ENCODE results near the gene GNPDA2.

GNPDA2 gene

DNA sequence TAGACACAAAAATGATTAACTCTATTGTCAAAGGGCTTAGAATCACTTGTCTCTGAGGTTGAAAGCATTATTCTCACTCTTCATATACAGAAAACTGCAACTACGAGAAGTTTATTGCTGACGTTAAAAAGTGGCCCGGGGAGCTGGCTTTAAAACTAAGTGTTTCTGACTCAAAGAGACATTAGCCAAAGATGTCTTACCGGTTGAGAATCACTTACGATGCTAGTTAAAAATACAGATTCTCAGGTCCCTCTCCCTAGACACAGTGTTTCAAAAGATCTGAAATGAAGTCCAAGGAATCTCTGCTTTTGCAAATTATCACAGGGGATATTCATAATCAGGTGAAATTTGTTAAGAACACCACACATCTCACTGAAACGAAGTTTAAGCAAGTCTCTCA is 1.2 kb downstream of the GNPDA2 start:
- Mint-ChIP-seq H3K27ac (peak overlapping the region; percentile 81), H3K9me3 (no peaks in the 10 kb centered on the region), H3K4me1 (peaks cover 31% of the 10 kb centered on the region), H3K4me3 (peak overlapping the region; percentile 78), H3K36me3 (peaks cover 8% of the 10 kb centered on the region), H3K27me3 (peaks cover 3% of the 10 kb centered on the region)
- CTCF ChIA-PET, result no interaction called here
- DNase-seq, result no peak

DNA sequence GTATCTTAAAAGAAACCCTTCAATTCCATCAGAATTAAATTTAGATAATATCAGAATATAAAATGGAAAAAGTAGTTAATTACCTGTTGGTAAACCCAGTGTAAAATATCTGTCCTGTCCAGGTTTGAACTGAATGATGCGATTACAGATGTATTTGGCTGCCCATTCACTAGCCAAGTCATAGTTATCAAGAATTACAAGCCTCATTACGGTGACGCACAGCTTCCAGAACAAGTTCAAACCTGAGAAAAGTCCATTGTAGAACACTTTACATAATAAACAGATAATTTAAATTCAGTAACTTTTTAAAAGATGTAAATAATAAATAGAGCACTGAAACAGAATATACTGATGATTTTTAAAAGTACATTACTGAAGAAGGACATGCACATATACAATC is 4.4 kb downstream of the GNPDA2 start:
- DNase-seq, result no peak
- no peaks in the 10 kb centered on the region for H3K9me3 Mint-ChIP-seq
- CTCF ChIA-PET, result no interaction called here
- H3K4me1 Mint-ChIP-seq, result peaks cover 25% of the 10 kb centered on the region
- H3K4me3 Mint-ChIP-seq, result no peak overlapping the region
- H3K27ac Mint-ChIP-seq, result no peak overlapping the region
- H3K36me3 Mint-ChIP-seq, result peaks cover 8% of the 10 kb centered on the region
- H3K27me3 Mint-ChIP-seq, result peaks cover 3% of the 10 kb centered on the region

DNA sequence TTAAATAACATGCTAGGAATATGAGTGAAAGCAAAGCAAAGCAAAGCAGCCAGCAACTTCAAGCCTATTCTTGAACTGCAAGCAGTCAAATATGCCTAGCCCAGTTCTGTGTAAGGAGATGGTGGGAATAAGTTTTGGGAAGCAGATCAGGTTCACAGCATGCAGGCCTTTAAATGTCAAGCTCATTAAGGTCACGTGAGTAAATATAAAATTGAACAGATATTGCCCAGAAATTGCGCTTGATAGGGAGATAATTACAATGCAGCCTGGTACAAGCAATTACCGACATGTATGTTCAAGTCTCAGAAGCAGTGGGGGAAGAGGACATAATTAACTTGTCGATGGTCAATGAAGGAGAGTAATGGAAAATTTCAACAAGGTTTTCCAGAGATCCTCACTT is 6.0 kb downstream of the GNPDA2 start:
- H3K4me3 Mint-ChIP-seq, result no peak overlapping the region
- no peak for DNase-seq
- H3K36me3 Mint-ChIP-seq, result peaks cover 10% of the 10 kb centered on the region
- H3K4me1 Mint-ChIP-seq, result peaks cover 14% of the 10 kb centered on the region
- H3K27me3 Mint-ChIP-seq, result no peaks in the 10 kb centered on the region
- no peaks in the 10 kb centered on the region for H3K9me3 Mint-ChIP-seq
- CTCF ChIA-PET, result no interaction called here
- H3K27ac Mint-ChIP-seq, result no peak overlapping the region

DNA sequence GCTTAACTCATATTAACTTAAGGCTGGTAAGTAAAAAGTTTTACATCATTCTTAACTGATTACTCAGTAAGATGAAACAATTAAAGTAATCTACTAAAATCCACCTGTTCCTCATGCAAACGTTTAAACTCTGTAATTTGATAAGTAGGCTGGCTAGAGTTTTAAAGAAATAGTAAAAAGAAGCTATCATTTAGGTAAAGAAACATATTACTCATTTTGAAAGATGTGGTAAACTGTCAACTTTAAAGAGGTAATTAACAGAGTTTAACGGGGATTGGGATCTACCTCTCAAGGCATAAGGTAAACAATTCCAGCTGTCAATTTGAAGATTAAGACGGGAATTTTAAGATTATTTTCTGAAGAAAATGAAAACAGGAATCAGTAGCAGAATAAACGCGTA is 9.8 kb downstream of the GNPDA2 start:
- H3K27me3 Mint-ChIP-seq, result no peaks in the 10 kb centered on the region
- DNase-seq, result no peak
- no peaks in the 10 kb centered on the region for H3K9me3 Mint-ChIP-seq
- H3K27ac Mint-ChIP-seq, result no peak overlapping the region
- peaks cover 19% of the 10 kb centered on the region for H3K36me3 Mint-ChIP-seq
- H3K4me1 Mint-ChIP-seq, result no peaks in the 10 kb centered on the region
- no peak overlapping the region for H3K4me3 Mint-ChIP-seq
- CTCF ChIA-PET, result no interaction called here

DNA sequence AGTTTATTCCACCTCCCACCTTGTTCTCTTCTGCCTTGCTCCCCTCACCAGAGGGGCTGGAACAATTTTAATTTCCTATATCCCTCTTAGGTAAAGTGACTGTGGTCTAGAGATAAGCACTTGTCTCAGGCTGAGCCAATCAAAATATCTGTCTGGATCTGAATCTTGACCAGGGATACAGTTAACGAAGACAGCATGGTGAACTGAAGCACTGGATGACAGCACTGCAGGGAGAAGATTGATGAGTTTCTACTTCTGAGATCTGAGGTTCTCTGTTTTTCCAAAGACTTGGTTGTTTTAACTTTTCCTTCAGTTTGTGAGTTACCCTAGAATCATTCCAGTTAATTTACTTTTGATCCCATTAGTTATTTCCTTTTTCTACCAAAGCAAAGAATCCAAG is 13.2 kb downstream of the GNPDA2 start:
- no peak overlapping the region for H3K27ac Mint-ChIP-seq
- H3K4me3 Mint-ChIP-seq, result no peak overlapping the region
- peaks cover 13% of the 10 kb centered on the region for H3K36me3 Mint-ChIP-seq
- no peak for DNase-seq
- no peaks in the 10 kb centered on the region for H3K9me3 Mint-ChIP-seq
- CTCF ChIA-PET, result no interaction called here
- H3K4me1 Mint-ChIP-seq, result no peaks in the 10 kb centered on the region
- no peaks in the 10 kb centered on the region for H3K27me3 Mint-ChIP-seq

DNA sequence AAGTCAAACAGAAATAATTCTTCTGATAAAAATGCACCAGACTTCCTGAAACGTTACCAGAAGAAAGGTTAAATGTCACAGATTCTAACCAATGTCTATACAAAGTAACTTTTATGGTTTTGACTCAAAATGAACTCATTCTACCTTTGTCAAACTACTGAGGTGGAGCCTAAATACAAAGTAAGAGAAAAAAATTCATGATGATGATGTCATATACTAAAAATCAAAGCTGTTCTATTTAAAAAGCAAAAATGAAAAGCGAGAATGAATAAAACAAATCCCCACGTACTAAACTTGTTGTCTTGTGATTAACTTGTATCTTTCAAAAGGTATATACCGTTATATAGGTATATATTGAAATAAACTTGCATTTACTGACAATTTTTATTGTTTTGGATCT is 21.7 kb downstream of the GNPDA2 start:
- no peak overlapping the region for H3K27ac Mint-ChIP-seq
- no peak for DNase-seq
- H3K4me1 Mint-ChIP-seq, result no peaks in the 10 kb centered on the region
- no peaks in the 10 kb centered on the region for H3K9me3 Mint-ChIP-seq
- H3K36me3 Mint-ChIP-seq, result peaks cover 14% of the 10 kb centered on the region
- no peak overlapping the region for H3K4me3 Mint-ChIP-seq
- H3K27me3 Mint-ChIP-seq, result no peaks in the 10 kb centered on the region
- CTCF ChIA-PET, result no interaction called here

DNA sequence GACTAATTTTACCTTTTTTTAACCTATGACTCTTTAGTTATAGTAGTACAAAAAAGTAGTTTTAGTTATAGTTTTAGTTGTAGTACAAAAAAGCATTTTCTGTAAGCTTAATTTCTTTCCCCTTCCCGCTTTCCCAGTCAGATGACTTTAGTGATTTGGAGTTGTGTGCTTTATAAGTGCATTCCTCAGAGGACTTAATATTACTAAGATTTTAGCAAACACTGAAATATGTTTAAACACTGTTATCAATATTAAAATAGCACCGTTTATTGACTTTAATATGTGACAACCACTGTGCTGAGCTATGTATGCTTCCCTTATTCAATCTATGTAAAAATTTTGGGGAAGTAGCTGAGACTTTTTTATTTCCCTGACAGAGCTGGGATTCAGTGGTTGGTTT is 25.3 kb downstream of the GNPDA2 start:
- H3K36me3 Mint-ChIP-seq, result peaks cover 34% of the 10 kb centered on the region
- H3K27me3 Mint-ChIP-seq, result no peaks in the 10 kb centered on the region
- no peak for DNase-seq
- H3K4me3 Mint-ChIP-seq, result no peak overlapping the region
- H3K4me1 Mint-ChIP-seq, result peaks cover 1% of the 10 kb centered on the region
- no peak overlapping the region for H3K27ac Mint-ChIP-seq
- CTCF ChIA-PET, result no interaction called here
- H3K9me3 Mint-ChIP-seq, result no peaks in the 10 kb centered on the region

DNA sequence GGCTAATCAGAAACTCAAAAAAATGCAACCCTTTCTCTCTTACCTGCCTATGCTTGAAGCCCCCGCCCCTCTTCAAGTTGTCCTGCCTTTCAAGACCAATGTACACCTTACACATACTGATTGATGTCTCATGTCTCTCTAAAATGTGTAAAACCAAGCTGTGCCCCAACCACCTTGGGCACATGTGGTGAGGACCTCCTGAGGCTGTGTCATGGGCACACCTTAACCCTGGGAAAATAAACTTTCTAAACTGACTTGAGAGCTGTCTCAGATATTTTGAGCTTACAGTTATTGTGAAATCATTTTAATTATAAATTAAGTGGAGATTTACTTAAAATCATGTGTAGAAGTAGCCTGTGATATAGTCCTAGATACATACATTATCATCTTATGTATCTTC is 25.9 kb downstream of the GNPDA2 start:
- H3K9me3 Mint-ChIP-seq, result no peaks in the 10 kb centered on the region
- no peaks in the 10 kb centered on the region for H3K27me3 Mint-ChIP-seq
- no peak overlapping the region for H3K27ac Mint-ChIP-seq
- H3K36me3 Mint-ChIP-seq, result peaks cover 37% of the 10 kb centered on the region
- CTCF ChIA-PET, result no interaction called here
- no peak overlapping the region for H3K4me3 Mint-ChIP-seq
- no peak for DNase-seq
- H3K4me1 Mint-ChIP-seq, result peaks cover 5% of the 10 kb centered on the region

DNA sequence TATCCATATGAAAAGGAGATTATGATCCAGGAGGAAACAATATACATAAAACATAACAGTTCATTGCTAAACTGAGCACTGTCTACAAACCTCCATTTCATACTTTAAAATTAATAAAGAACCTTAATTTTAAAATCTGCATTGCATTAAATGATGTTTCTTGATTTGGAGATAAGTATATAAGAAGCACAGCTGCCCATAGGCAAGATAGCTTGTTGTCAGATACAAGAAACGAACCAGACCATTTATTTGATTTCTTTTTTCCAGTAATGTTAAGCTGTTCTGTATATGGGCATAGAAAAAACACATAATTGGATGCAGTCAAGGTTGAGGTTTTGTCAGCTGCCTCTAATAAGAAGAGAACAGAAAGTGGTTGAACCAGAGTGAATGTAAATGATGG is 41.7 kb downstream of the GNPDA2 start:
- no peak for DNase-seq
- CTCF ChIA-PET, result interaction anchor here (1.2 kb wide), 1 partner anchor 9 kb away, joined by 3 read pairs; no protein-coding TSS in a partner anchor
- no peaks in the 10 kb centered on the region for H3K27me3 Mint-ChIP-seq
- H3K4me1 Mint-ChIP-seq, result peaks cover 19% of the 10 kb centered on the region
- H3K36me3 Mint-ChIP-seq, result peaks cover 51% of the 10 kb centered on the region
- H3K27ac Mint-ChIP-seq, result no peak overlapping the region
- H3K9me3 Mint-ChIP-seq, result no peaks in the 10 kb centered on the region
- no peak overlapping the region for H3K4me3 Mint-ChIP-seq

DNA sequence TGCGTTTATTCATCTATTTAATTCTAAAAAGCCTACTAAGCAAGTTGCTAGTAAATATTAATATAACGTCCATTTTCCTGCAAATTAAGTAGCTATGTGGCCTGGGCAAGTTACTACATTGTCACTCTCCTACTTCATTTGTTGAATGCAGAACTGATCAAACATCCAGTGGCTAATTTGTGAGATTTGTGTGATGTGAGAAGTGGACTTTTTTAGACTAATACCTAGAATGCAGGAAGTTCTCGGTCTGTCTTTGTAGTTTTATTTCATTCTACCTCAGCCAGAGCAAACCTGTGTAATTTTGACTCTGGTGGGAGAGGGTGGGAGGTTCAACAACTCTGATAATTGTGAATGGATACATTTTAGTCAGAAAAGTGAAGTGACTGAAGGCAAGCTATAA is 47.3 kb downstream of the GNPDA2 start:
- peaks cover 45% of the 10 kb centered on the region for H3K4me1 Mint-ChIP-seq
- peak overlapping the region; percentile 90 for H3K27ac Mint-ChIP-seq
- CTCF ChIA-PET, result interaction anchor here (0.5 to 1.3 kb wide), 4 partner anchors 15 to 63 kb away, joined by 3 to 5 read pairs (median 3); partner anchors contain the start of gene GNPDA2

DNA sequence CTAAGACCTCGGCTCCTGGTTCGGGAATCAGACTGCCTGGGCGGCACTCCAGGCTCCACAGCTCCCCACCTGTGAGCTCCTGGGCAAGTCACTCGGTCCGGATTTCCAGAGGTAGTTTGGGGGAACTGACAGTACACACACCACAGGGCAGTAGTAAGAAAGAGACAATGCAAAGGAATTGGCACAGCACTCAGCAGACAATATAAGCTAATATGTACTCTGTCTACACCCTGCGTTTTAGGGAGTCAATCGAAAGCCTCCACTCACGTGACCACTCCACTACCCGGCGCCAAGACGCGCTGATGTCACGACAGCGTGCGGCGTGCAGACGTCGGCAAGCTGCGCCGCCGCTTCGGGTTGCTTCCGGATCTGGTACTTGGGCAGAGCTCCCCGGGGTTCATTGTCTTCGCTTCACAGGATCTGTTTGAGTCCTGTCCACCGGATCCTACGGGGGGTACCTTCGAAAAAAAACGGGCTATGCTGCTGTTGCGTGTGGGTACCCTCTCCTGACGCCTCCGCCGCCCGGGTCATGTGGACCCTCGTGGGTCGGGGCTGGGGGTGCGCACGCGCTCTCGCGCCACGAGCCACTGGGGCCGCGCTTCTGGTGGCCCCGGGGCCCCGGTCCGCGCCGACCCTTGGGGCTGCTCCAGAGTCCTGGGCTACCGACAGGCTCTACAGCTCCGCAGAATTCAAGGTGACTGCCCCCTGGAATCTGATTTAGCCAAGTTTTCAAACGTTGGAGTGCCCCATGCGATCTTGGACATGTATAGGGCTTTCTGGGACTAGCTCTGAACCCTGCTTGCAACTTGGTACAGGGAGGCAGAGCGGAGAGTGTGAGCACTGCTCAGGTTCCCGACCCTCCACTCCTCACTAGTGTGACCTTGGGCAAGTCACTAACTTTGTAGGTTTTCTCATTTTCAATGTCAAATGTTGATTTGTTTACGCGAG is 48.0 kb downstream of the GNPDA2 start, which contains the start of gene GUF1:
GUF1 (plus strand) TSS at position 327 of the 948 bp plus-strand sequence; CDS start at position 530, 203 bp downstream.
- Mint-ChIP-seq H3K9me3 (no peaks in the 10 kb centered on the region), H3K27ac (peak within 1 kb of the TSS; percentile 90), H3K4me3 (peak within 1 kb of the TSS; percentile 98), H3K36me3 (peaks cover 14% of the 10 kb centered on the region), H3K27me3 (peaks cover 4% of the 10 kb centered on the region), H3K4me1 (peaks cover 45% of the 10 kb centered on the region)
- DNase-seq, result peak; percentile 92
- CTCF ChIA-PET, result interaction anchor here (1.2 to 1.3 kb wide), 4 partner anchors 9 to 48 kb away, joined by 3 to 5 read pairs (median 4); partner anchors contain the start of gene GNPDA2

More for the DNA sequence above, 47.3 kb downstream of the GNPDA2 start:
- no peak for DNase-seq
- H3K9me3 Mint-ChIP-seq, result no peaks in the 10 kb centered on the region
- H3K4me3 Mint-ChIP-seq, result peak overlapping the region; percentile 98
- peaks cover 4% of the 10 kb centered on the region for H3K27me3 Mint-ChIP-seq
- H3K36me3 Mint-ChIP-seq, result peaks cover 15% of the 10 kb centered on the region

DNA sequence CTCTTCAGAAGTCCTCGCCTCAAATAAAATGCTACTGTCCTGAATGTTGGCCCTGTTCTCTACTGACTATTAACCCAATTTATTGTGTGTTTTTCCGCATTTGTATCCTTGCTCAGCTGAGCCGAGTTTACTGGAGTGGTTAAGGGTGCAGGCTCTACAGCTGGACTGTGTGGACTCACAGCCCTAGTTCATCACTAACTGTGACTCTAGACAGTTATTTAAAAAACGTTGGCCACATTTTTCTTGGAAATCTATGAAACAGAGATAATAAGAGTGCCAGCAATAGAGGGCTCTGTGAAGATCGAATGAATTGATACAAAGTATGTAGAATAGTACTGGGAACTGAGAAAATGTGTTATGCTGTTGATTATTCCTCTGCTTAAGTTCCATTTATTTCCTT is 51.0 kb downstream of the GNPDA2 start:
- no peak for DNase-seq
- no peak overlapping the region for H3K4me3 Mint-ChIP-seq
- CTCF ChIA-PET, result interaction anchor here (1.2 kb wide), 1 partner anchor 9 kb away, joined by 3 read pairs; no protein-coding TSS in a partner anchor
- H3K9me3 Mint-ChIP-seq, result no peaks in the 10 kb centered on the region
- H3K4me1 Mint-ChIP-seq, result peaks cover 31% of the 10 kb centered on the region
- peaks cover 4% of the 10 kb centered on the region for H3K36me3 Mint-ChIP-seq
- H3K27me3 Mint-ChIP-seq, result peaks cover 4% of the 10 kb centered on the region
- H3K27ac Mint-ChIP-seq, result no peak overlapping the region

DNA sequence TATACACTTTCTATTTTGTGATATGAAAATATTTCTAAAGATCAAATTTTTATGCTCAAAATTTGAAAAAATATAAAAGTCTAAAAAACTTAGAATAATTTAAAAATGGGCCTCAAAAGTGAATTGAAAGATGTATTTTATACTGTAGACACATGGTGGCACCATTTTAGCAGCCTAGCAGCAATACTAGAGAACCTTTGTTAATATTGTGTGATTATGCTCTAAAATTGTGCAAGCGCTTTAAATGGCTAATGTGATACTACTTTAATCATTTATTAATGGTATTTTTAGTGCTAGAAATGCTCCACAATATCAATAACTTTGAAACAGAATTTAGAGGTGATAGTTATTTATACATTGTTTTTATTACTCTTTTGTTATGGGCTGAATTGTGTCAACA is 51.9 kb downstream of the GNPDA2 start:
- CTCF ChIA-PET, result no interaction called here
- H3K4me3 Mint-ChIP-seq, result no peak overlapping the region
- no peak overlapping the region for H3K27ac Mint-ChIP-seq

DNA sequence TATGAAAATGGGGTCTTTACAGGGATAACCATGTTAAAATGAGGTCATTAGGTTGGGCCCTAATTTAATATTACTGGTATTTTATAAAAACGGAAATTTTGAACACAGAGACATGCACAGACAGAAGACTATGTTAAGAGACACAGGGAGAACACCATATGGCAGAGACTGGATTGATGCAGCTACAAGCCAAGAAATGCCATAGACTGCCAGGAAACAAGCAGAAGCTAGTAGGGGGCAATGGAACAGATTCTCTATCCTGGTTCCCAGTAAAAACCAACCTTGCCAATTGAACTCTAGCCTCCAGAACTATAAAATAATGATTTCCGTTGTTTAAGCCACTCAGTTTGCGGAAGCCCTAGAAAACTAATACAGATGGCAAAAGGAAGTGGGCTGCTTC is 54.7 kb downstream of the GNPDA2 start:
- CTCF ChIA-PET, result no interaction called here
- no peak overlapping the region for H3K27ac Mint-ChIP-seq
- no peaks in the 10 kb centered on the region for H3K27me3 Mint-ChIP-seq
- H3K4me1 Mint-ChIP-seq, result peaks cover 3% of the 10 kb centered on the region
- DNase-seq, result no peak
- no peak overlapping the region for H3K4me3 Mint-ChIP-seq
- no peaks in the 10 kb centered on the region for H3K36me3 Mint-ChIP-seq
- no peaks in the 10 kb centered on the region for H3K9me3 Mint-ChIP-seq

More for the DNA sequence above, 51.9 kb downstream of the GNPDA2 start:
- DNase-seq, result no peak
- Mint-ChIP-seq H3K36me3 (peaks cover 4% of the 10 kb centered on the region), H3K9me3 (no peaks in the 10 kb centered on the region), H3K4me1 (peaks cover 24% of the 10 kb centered on the region), H3K27me3 (peaks cover 4% of the 10 kb centered on the region)
